ENCODE results near the gene SSNA1.

DNA sequence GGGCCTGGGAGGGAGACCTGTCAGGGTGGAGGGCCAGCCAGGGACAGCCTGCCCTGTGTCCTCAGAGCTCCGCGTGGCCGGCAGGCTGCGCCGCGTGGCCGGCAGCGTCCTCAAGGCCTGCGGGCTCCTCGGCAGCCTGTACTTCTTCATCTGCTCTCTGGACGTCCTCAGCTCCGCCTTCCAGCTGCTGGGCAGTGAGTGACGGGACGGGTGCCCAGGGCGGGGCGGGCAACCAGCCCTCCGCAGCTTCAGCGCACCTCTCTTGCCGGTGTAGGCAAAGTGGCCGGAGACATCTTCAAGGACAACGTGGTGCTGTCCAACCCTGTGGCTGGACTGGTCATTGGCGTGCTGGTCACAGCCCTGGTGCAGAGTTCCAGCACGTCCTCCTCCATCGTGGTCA is 44.0 kb downstream of the SSNA1 start:
- TF ChIP-seq CTCF (IDR thresholded peaks at IDR 0.05) = no peak
- TF ChIP-seq POLR2AphosphoS5 (IDR thresholded peaks at IDR 0.05) = no peak
